GM21528 (cell line): ENCODE measurements around the gene RASA3.

Source experiments
- ATAC-seq: cut with Tn5 transposase; IDR thresholded peaks from one replicate; pipeline ENCODE4 v1.9.1; 2021; ENCODE audit warnings: mild to moderate bottlenecking, moderate library complexity; ENCODE audit not compliant: unreplicated experiment, low FRiP score

The RASA3 gene

GRCh38 chr13:113974304-113975281 is 157.8 kb downstream of the RASA3 start:
- no peak for ATAC-seq

- ATAC-seq, result no peak
These were observed 158.9 kb downstream of the RASA3 start, which contains the start of gene C13orf46 for GRCh38 chr13:113973218-113974164. C13orf46 (minus strand) TSS chr13:113974076; CDS start chr13:113973997, 79 bp downstream.

GRCh38 chr13:113972451-113973217 is 159.8 kb downstream of the RASA3 start:
- ATAC-seq, result no peak

- no peak for ATAC-seq
These were observed 160.8 kb downstream of the RASA3 start for GRCh38 chr13:113971471-113972231.

GRCh38 chr13:113970810-113971470 is 161.5 kb downstream of the RASA3 start:
- ATAC-seq, result no peak

GRCh38 chr13:113969973-113970611 is 162.3 kb downstream of the RASA3 start:
- no peak for ATAC-seq

GRCh38 chr13:113969311-113969972 is 163.0 kb downstream of the RASA3 start:
- no peak for ATAC-seq

GRCh38 chr13:113968463-113969310 is 163.7 kb downstream of the RASA3 start:
- no peak for ATAC-seq

- ATAC-seq, result no peak
These were observed 164.5 kb downstream of the RASA3 start for GRCh38 chr13:113967729-113968462.

GRCh38 chr13:113967206-113967720 is 165.2 kb downstream of the RASA3 start:
- no peak for ATAC-seq

- no peak for ATAC-seq
These were observed 166.2 kb downstream of the RASA3 start for GRCh38 chr13:113965968-113966884.

- ATAC-seq, result no peak
These were observed 167.0 kb downstream of the RASA3 start for GRCh38 chr13:113965383-113965874.

GRCh38 chr13:113964251-113964995 is 168.0 kb downstream of the RASA3 start:
- ATAC-seq, result no peak

- no peak for ATAC-seq
These were observed 169.0 kb downstream of the RASA3 start for GRCh38 chr13:113963376-113963775.
